OCI-LY7 (cell line): ENCODE measurements around the gene JPT1.

Source experiments
- CTCF ChIP-seq: fragments of 200-600 bp; sonication (generic); conservative IDR thresholded peaks from 2 replicates; pipeline ENCODE4 v1.5.1; 2014; ENCODE audit warnings: mild to moderate bottlenecking, antibody characterized with exemption, low read length, moderate library complexity, mixed read lengths
- EZH2phosphoT487 ChIP-seq: fragments of 200-600 bp; sonication (generic); IDR thresholded peaks from 2 replicates; pipeline ENCODE4 v1.6.1; 2018; ENCODE audit warnings: low read depth, borderline replicate concordance, mild to moderate bottlenecking, mixed run types, antibody characterized with exemption, low read length, moderate library complexity, mixed read lengths

DNA sequence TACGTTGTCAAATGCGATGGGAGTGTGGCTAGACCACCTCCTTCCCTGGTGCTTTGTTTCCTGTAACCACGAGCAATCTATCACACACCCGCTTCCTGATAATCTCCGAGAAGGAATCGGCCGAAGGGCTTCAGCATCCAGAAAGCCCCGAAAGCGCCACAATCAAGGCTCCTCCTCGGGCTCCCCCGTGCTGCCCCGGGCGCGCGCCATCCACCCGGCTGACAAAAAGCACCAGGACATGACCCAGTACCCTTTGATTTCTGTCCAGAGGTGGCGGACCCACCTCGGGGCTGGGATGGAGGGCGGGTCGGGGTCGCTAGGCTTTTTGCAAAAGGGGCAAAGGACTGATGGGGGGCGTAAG lies 45.3 kb downstream of the JPT1 start:
- no peak for TF ChIP-seq CTCF
- TF ChIP-seq EZH2phosphoT487: no peak
